HG03039 (cell line): Measurements from ENCODE around the gene TPRA1.

Experiments used
- ATAC-seq: cut with Tn5 transposase; IDR thresholded peaks from one replicate; pipeline ENCODE4 v1.9.1; 2021; ENCODE audit warnings: mild to moderate bottlenecking, moderate library complexity; ENCODE audit not compliant: unreplicated experiment

Gene TPRA1

GRCh38 chr3:127590593-127591465, at the start of gene TPRA1:
TPRA1 (minus strand) TSS chr3:127590733; CDS start chr3:127580146, 10,587 bp downstream.
- ATAC-seq, result peak; percentile 59

DNA sequence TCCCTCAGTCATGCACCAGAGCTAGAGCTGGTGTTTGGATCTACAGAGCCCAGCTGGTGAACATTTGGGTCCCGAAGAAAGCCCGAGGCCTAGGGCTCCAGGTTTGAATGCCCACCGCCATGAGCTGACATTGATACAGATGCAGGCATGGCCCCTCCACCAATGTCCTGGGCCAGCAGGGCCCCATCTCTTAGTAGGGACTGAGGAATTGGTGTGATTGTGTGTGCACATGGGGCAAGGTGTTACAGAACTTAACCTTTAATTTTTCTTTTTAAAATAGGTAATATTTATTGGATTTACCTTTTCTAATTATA, 49.5 kb upstream of the TPRA1 start:
- no peak for ATAC-seq

DNA sequence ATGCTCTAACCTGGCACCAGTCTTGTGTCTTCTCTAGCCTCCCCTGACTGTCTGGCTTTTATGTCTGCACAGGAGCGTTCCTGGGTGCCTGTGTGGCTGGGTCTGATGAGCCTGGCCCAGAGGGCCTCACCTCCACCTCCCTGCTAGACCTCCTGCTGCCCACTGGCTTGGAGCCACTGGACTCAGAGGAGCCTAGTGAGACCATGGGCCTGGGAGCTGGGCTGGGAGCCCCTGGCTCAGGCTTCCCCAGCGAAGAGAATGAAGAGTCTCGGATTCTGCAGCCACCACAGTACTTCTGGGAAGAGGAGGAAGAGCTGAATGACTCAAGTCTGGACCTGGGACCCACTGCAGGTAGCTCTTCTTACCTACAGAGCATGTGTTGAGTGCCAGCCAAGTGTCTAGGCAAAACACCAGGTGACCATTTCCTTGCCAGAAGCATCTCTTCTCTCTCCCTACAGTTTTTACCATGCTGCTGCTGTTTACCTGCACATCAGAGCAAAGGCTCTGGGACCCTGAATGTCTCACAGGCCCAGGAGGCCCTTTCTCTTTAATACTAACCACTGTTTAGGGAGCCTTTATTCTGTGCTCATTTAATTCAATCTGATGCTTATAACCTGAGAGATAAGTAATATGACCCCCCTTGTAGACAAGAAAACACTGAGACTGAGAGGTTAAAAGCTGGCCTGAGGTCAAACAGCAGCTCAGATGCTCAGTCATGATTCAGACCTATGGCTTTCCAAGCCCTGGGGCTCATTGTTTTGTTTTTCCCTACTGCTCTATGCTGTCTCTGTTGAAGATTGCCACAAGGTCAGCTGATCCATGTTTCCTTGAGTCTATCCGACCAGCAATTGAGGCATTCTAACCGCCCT, 48.9 kb upstream of the TPRA1 start:
- no peak for ATAC-seq

DNA sequence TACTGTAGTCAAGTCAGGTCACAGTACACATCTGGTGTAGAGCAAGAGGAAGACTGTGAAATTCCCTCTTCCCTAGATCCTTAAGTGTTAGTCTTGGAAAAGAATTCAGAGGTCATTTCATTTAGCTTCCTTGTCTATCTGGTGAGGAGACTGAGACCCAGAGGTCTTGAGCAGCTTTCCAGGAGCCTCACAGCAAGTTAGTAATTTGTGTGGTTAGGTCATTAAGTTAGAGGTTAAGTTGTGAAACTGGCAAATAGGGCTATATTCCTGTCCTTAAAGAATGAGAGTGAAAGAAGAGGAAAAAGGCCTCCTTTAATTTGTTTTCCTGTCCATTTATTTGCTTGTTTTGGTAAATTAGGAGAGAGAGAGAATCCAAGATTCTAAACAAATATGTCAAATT, 47.4 kb upstream of the TPRA1 start:
- no peak for ATAC-seq

DNA sequence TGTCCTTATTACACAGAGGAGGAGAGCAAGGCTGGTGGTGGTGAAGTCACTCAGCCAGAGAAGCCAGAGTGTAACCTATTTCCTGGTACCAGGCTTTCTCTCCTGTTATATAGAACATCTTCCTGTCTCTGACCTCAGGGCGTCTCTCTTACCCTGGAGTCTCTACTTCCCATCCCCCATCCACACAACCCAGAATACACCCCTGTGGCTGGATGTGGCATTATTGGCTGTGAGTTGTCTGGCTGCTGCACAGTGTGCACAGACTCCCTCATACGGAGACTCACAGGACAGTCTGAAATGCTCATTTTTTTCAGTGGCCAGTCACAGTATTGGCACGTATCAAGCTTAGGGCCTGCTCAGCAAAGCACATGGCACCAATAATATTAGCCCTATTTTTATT, 47.0 kb upstream of the TPRA1 start:
- no peak for ATAC-seq

- no peak for ATAC-seq
These were observed 44.1 kb upstream of the TPRA1 start for GRCh38 chr3:127634653-127635052.

DNA sequence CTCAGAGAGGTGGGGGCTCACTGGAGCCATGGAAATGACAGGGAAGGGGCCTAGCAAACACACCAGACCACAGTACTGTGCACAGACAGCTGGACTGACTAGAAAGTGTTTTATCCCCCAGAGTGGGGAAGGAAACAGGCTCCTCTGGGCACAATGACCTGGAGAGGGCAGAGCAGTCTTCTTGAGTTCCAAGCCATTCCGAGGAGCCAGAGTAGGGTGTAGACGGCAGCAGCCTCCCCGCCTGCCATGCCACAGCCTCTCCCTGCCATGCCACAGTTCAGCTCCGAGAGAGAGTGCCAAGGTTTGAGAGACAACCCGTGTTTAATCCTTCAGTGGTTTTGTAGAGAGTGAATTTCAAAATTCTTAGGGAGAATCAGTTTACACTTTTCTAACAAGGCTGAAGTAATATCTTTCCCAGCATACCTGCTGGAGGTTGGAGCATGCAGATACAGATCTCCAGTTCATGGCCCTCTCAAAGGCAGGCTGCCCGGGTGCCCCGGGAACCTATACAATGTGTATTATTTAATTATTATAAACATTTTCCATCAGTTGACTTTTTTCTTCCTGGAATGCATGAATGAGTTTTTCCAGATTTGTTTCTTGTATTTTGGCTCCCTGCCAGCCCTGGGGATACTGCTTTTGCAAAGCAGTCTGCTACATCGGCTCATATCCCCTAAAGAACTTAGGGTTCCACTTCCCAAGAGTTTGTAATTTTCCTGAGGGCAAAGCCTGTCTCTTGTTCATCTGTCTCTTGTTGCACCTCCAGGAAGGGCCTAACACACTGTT, 41.7 kb upstream of the TPRA1 start:
- no peak for ATAC-seq

DNA sequence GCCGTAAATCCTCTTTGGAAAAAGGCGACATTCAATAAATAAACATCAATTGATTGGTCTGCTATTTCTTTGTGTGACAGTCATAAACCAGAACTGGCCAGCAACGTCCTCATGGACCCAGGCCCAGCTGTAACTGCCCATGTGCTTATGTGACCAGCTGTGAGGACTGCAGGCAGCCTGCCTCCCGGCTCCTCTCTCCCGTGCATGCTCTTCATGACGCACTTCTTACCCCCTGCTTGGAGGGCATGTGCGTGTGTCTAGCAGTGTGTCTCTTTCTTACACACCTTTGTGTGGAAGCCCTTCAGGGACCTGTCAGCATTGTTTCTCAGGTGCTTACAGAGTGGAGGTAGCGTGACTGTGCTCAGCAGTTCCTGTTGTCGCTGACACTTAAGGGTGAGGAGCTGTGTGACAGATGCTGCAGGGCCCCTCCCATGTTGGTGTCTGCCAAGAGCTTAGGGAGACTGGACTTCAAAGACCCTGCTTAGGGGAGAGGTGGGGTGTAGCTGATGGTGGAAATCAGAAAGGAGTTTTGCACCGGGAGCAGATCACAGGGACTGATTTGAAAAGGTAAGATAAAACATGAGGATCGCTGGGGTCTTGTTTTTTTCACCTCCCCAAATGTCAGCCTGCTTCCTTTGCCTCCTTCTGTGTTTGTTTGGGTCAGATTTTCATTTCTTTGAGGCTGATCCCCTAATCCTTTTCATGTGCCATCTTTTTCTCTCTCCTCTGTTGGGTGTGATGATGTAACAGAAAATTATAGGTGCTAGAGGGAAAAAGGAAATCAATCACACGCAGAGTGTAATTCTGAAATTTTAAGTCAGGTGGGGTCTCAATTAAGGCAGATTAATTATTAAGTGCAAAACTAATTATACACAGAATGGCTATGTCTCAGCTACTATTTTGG, 40.5 kb upstream of the TPRA1 start:
- no peak for ATAC-seq

DNA sequence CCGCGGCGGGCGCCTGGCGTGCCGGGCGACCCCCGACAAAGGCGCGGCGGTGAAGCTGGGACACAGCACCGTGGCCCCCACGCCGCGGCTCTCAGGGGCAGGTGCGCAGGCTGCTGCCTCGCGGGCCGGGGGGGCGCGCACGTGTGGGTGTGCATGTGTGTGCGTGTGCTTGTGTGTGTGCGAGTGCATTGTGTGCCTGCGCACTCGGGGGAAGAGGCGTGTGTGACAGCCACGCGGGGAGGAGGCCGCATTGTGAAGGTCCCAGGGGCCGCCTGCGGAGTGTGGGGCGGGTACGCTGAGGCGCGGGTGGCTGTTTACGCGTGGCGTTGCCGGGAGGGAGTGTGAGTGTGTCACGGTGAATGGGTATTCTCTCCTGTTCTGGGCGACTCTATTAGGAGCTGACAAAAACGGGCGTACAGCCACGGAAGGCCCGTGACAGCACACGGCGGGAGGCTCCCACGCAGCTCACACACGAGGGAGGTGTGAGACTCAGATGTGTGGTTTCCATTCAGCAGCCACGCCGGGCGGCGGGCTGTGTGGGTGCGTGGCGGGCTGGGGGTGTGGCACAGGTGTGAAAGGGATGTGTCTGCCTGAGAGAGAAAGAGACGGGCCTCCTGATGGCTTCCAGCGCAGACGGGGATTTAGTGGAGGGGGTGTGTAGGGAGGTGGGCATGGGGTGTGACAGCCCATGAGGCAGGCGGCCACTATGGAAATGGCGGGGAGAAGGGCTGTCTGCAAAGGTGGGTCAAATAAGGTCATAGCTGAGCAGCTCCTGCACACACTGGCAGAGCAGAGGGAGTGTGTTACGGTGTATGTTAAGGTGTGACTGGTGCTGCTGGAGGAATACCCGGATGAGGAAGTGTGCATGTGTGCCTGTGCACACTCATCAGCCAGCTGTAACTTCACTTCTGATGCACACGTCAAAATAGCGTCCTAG, 39.2 kb upstream of the TPRA1 start:
- no peak for ATAC-seq

- peak; percentile 55 for ATAC-seq
These were observed 38.4 kb upstream of the TPRA1 start, which contains the start of gene PODXL2 for GRCh38 chr3:127628788-127629466. PODXL2 (plus strand) TSS chr3:127629185; CDS start chr3:127629220, 35 bp downstream.

DNA sequence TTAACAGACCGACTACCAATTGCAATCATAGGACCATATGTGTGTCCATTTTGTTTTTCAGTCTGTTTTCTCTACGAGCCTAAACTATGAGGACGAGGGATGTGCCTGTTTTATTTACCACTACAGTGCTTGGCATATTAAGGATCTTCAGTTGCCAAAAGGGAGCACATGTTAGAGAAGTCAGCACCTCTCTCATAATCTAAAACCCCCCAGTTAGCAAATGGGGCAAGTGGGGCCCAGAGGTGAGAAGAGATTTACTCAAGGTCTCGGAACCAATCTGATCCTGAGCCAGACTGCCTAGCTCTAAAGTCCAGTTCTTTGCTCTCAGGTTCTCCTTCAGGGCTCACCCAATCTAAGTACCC, 37.9 kb upstream of the TPRA1 start:
- ATAC-seq, result no peak

- ATAC-seq, result no peak
These were observed 35.3 kb upstream of the TPRA1 start for GRCh38 chr3:127625821-127626220.

DNA sequence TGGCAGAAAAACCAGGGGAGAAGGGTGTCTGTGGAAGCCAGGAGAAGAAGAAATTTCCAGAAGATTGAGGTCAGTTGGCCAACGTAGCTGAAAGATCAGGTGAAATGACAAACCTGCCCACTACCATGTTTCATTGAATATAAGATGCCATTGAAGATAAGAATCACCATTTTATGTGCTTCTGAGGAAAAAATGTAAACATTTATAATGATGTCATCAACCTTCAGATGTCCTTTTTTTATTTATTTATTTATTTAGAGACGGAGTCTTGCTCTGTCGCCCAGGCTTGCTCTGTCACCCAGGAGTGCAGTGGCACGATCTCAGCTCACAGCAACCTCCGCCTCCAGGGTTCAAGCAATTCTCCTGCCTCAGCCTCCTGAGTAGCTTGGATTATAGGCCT, 33.5 kb upstream of the TPRA1 start:
- no peak for ATAC-seq

DNA sequence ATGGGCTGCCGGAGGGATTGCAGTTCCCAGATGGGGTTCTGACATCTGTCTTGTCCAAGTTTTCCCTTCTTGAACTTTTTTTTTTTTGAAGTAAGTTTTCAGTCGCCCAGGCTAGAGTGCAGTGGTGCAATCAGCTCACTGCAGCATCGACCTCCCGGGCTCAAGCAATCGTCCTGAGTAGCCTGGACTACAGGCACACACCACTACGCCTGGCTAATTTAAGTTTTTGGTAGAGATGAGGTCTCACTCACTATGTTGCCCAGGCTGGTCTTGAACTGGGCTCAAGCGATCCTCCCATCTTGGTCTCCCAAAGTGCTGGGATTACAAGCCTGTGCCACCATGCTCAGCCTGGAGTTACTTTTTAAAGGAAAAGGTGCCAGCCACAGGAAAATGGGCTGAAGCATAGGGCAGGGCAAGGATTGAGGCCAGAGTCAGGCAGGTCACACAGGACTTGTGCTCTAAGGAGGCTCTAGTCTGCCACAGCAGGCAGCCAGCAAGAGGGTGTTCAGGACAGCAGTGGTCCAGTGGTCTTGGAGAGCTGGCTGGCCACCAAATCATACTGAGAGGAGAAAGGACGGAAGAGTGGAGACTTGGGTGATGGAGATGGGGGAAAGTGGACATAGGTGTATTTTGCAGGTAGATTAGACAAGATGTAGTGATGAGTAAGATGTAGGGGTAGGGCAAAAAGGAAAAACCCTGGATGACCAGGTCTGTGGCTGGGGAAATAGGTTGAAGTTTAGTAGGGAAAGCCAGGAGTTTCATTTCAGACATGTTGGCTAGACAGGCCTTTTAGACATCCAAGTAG, 32.4 kb upstream of the TPRA1 start:
- ATAC-seq, result no peak

DNA sequence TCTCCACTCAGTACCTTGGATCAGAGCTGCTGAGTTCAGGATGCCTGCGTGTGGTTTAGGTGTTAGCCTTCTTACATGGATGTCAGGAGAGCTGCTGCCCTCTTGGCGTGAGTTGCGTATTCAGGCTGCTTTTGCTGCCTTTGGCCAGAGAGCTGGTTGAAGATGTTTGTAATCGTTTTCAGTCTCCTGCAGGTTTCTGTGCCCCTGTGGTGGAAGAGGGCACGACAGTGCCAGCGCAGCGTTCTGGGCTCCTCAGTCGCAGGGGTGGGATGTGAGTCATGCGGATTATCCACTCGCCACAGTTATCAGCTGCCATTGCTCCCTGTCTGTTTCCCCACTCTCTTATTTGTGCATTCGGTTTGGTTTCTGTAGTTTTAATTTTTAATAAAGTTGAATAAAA, 31.5 kb upstream of the TPRA1 start:
- ATAC-seq, result no peak

DNA sequence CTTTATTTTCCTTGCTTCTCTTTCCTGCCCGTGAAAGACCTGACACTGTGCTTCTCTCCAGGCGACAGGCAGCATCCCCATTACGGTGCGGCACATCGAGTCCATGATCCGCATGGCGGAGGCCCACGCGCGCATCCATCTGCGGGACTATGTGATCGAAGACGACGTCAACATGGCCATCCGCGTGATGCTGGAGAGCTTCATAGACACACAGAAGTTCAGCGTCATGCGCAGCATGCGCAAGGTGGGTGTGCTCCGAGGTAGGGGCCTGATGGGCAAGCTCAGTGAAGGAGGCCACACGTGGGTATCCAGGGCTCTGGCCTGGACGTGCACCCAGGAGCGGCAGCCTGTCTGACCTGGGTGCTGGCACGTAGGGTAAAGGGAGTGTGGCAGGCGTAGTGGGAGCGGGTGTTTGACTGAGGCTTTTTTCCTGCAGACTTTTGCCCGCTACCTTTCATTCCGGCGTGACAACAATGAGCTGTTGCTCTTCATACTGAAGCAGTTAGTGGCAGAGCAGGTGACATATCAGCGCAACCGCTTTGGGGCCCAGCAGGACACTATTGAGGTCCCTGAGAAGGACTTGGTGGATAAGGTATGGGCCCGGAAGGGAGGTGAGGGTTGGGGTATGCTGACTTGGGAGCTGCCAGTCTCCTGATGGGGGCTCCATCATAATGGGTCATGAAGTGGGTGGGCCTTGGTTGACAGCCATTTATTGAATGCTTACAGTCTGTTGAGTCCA, 30.3 kb upstream of the TPRA1 start:
- ATAC-seq, result no peak

DNA sequence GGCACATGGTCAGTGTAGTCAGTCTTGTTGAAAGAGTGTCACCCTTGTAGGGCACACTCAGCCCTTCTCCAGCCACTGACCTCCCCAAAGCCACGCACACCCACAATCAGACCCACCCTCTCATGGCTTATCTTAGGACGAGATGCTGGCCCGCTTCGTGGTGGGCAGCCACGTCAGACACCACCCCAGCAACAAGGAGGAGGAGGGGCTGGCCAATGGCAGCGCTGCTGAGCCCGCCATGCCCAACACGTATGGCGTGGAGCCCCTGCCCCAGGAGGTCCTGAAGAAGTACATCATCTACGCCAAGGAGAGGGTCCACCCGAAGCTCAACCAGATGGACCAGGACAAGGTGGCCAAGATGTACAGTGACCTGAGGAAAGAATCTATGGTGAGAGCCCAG, 28.4 kb upstream of the TPRA1 start:
- no peak for ATAC-seq
